K562 treated with DMSO at 1 percent for 24 hours (cell line): ENCODE results near the gene RNF180. TPM values are rescaled to one million over a fixed set of nuclear protein-coding genes. Genes with fewer than 3 reads are reported as not detected.

Experiments used
- total RNA-seq: library from RNA; unstranded; fragments of 300-600 nt; gene quantifications from 2 replicates; pipeline ENCODE4 v1.2.3, GENCODE V29; 2022; ENCODE audit warnings: low read depth; ENCODE audit not compliant: insufficient read depth

The RNF180 gene, protein sequence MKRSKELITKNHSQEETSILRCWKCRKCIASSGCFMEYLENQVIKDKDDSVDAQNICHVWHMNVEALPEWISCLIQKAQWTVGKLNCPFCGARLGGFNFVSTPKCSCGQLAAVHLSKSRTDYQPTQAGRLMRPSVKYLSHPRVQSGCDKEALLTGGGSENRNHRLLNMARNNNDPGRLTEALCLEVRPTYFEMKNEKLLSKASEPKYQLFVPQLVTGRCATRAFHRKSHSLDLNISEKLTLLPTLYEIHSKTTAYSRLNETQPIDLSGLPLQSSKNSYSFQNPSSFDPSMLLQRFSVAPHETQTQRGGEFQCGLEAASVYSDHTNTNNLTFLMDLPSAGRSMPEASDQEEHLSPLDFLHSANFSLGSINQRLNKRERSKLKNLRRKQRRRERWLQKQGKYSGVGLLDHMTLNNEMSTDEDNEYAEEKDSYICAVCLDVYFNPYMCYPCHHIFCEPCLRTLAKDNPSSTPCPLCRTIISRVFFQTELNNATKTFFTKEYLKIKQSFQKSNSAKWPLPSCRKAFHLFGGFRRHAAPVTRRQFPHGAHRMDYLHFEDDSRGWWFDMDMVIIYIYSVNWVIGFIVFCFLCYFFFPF
- not detected in 2 replicates for total RNA-seq

DNA sequence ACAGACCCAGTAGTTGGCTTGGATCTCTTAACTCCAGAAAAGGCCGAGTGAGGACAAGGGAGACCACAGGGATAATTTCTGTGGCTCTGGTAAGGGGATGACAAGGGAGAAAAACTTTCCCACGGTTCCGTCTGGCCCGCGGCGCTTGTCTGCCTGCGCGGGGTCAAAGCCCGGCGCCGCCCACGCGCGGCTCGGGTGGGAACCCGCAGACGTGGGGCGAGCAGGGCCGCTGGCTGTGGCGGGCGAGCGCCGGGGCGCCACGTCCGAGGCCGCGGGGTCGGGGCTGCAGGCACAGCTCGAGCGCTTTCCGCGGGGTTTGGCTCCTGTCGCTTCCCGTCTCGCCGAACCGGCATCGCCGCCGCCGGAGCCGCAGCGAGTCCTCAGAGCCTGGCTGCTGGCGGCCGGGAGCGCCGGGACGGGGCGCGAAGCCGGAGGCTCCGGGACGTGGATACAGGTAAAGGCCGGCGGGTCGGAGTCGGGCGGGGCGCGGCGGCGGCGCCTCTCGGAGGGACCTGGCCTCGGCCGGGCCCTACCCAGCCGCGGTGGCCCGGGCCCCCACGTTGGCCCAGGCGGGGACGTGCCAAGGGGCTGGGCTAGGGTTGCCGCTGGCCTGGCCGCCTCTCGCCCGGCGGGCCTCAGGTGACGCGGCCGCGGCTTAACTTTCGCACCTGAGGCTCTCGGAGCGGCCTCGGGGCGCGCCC is at the start of gene RNF180:
Gene RNF180, plus strand, starts transcription at position 344 of the 701 bp plus-strand sequence. CDS start 34,965 bp downstream, outside the sequence.

Other genes with a start within 250 kb of the RNF180 start
- not detected in 2 replicates for gene HTR1A, start 203.4 kb upstream of the RNF180 start, total RNA-seq